ENCODE results near the gene PXDN.

GRCh38 chr2:1704631-1705556, 39.4 kb downstream of the PXDN start:
- TF ChIP-seq, protein P1, sequence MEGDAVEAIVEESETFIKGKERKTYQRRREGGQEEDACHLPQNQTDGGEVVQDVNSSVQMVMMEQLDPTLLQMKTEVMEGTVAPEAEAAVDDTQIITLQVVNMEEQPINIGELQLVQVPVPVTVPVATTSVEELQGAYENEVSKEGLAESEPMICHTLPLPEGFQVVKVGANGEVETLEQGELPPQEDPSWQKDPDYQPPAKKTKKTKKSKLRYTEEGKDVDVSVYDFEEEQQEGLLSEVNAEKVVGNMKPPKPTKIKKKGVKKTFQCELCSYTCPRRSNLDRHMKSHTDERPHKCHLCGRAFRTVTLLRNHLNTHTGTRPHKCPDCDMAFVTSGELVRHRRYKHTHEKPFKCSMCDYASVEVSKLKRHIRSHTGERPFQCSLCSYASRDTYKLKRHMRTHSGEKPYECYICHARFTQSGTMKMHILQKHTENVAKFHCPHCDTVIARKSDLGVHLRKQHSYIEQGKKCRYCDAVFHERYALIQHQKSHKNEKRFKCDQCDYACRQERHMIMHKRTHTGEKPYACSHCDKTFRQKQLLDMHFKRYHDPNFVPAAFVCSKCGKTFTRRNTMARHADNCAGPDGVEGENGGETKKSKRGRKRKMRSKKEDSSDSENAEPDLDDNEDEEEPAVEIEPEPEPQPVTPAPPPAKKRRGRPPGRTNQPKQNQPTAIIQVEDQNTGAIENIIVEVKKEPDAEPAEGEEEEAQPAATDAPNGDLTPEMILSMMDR (IDR thresholded peaks at IDR 0.05), result no peak
- no peak for TF ChIP-seq POLR2A (IDR thresholded peaks at IDR 0.05)

Measured in heart left ventricle (tissue), 13 donors.